GM19372 (cell line): ENCODE results near the gene SLC9A4.

Experiments used
- ATAC-seq: cut with Tn5 transposase; IDR thresholded peaks from one replicate; pipeline ENCODE4 v1.9.1; 2021; ENCODE audit warnings: mild to moderate bottlenecking, low read depth, moderate library complexity; ENCODE audit not compliant: unreplicated experiment

Gene SLC9A4

GRCh38 chr2:102492006-102492405, 19.0 kb downstream of the SLC9A4 start:
- ATAC-seq = no peak

- no peak for ATAC-seq
Measured at GRCh38 chr2:102494570-102494969, 21.5 kb downstream of the SLC9A4 start.

GRCh38 chr2:102498414-102498813, 25.4 kb downstream of the SLC9A4 start:
- no peak for ATAC-seq

- ATAC-seq = no peak
Measured at GRCh38 chr2:102499558-102499957, 26.5 kb downstream of the SLC9A4 start.

- no peak for ATAC-seq
Measured at GRCh38 chr2:102502576-102502975, 29.6 kb downstream of the SLC9A4 start.

- ATAC-seq = no peak
Measured at GRCh38 chr2:102504833-102505232, 31.8 kb downstream of the SLC9A4 start.

GRCh38 chr2:102505290-102505689, 32.3 kb downstream of the SLC9A4 start:
- no peak for ATAC-seq

- ATAC-seq = no peak
Measured at GRCh38 chr2:102506743-102507142, 33.7 kb downstream of the SLC9A4 start.

- ATAC-seq = no peak
Measured at GRCh38 chr2:102508863-102509262, 35.8 kb downstream of the SLC9A4 start.

- ATAC-seq = no peak
Measured at GRCh38 chr2:102509749-102510148, 36.7 kb downstream of the SLC9A4 start.

- no peak for ATAC-seq
Measured at GRCh38 chr2:102510791-102511575, 38.0 kb downstream of the SLC9A4 start.

GRCh38 chr2:102512161-102512560, 39.1 kb downstream of the SLC9A4 start:
- no peak for ATAC-seq

- no peak for ATAC-seq
Measured at GRCh38 chr2:102513355-102513939, 40.4 kb downstream of the SLC9A4 start.

- ATAC-seq = no peak
Measured at GRCh38 chr2:102514061-102514785, 41.2 kb downstream of the SLC9A4 start.

GRCh38 chr2:102515851-102516250, 42.8 kb downstream of the SLC9A4 start:
- ATAC-seq = no peak

- no peak for ATAC-seq
Measured at GRCh38 chr2:102518170-102518569, 45.1 kb downstream of the SLC9A4 start.

GRCh38 chr2:102520009-102520408, 47.0 kb downstream of the SLC9A4 start:
- ATAC-seq = peak; percentile 84

- ATAC-seq = no peak
Measured at GRCh38 chr2:102520801-102521200, 47.8 kb downstream of the SLC9A4 start.

- ATAC-seq = no peak
Measured at GRCh38 chr2:102522162-102522561, 49.1 kb downstream of the SLC9A4 start.

- no peak for ATAC-seq
Measured at GRCh38 chr2:102522890-102523289, 49.9 kb downstream of the SLC9A4 start.

GRCh38 chr2:102523651-102524050, 50.6 kb downstream of the SLC9A4 start:
- no peak for ATAC-seq

- no peak for ATAC-seq
Measured at GRCh38 chr2:102527086-102527485, 54.1 kb downstream of the SLC9A4 start.
